ENCODE measurements around the gene DCP2. TPM values are rescaled to one million over a fixed set of nuclear protein-coding genes. Genes with fewer than 3 reads are reported as not detected.

The DCP2 gene
- total RNA-seq, 1 donor, result 27.9 TPM

DNA sequence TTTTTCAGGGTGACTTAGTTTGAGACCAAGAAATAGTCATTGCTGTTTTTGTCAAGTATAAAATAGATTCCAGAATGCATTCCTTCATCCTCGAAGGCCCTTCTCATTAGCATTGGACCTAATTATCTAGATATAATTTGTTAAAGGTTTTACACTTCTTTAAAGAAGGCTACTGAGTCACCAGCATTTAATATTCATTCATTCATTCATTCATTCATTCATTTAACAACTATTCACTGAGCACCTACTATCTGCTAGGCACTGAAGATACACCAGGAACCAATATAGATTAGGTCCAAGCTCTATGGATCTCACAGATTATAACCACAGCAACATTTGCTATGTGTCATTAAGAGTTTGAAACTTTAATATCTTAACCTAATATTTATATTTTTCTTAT, 43.5 kb upstream of the DCP2 start:
- Histone ChIP-seq H3K36me3 (ENCODE audit: insufficient read depth, low read length) (no peaks in the 10 kb centered on the region), H3K4me3 (ENCODE audit: insufficient read depth, low read length) (no peak overlapping the region), H3K27ac (ENCODE audit: low read depth, low read length) (no peak overlapping the region), H4K20me1 (ENCODE audit: insufficient read depth, low read length) (no peaks in the 10 kb centered on the region), H3K79me2 (ENCODE audit: insufficient read depth, low read length) (no peaks in the 10 kb centered on the region), H3K4me1 (ENCODE audit: insufficient read depth, low read length) (peaks cover 19% of the 10 kb centered on the region), H3K27me3 (ENCODE audit: insufficient read depth, low read length) (no peaks in the 10 kb centered on the region), H3K9me3 (ENCODE audit: low read depth, low read length) (no peaks in the 10 kb centered on the region), H2AFZ (ENCODE audit: low read length) (no peak overlapping the region), H3K4me2 (ENCODE audit: insufficient read depth, low read length) (no peak overlapping the region)
- no peak for TF ChIP-seq CTCF (IDR thresholded peaks at IDR 0.05; ENCODE audit: extremely low read depth, low read depth, low read length)
- DNase-seq (ENCODE audit: insufficient read length, low spot score, missing footprints), result no peak

GRCh38 chr5:112933651-112934365, 42.8 kb upstream of the DCP2 start:
- Histone ChIP-seq H3K79me2 (ENCODE audit: insufficient read depth, low read length) (no peaks in the 10 kb centered on the region), H3K4me3 (ENCODE audit: insufficient read depth, low read length) (no peak overlapping the region), H3K4me2 (ENCODE audit: insufficient read depth, low read length) (peak overlapping the region; percentile 2), H3K27me3 (ENCODE audit: insufficient read depth, low read length) (no peaks in the 10 kb centered on the region), H3K27ac (ENCODE audit: low read depth, low read length) (peak overlapping the region; percentile 39), H3K4me1 (ENCODE audit: insufficient read depth, low read length) (peaks cover 19% of the 10 kb centered on the region), H2AFZ (ENCODE audit: low read length) (no peak overlapping the region), H3K9me3 (ENCODE audit: low read depth, low read length) (no peaks in the 10 kb centered on the region), H4K20me1 (ENCODE audit: insufficient read depth, low read length) (no peaks in the 10 kb centered on the region), H3K36me3 (ENCODE audit: insufficient read depth, low read length) (no peaks in the 10 kb centered on the region)
- TF ChIP-seq CTCF (IDR thresholded peaks at IDR 0.05; ENCODE audit: extremely low read depth, low read depth, low read length), result no peak
- peak; percentile 74 for DNase-seq (ENCODE audit: insufficient read length, low spot score, missing footprints)

DNA sequence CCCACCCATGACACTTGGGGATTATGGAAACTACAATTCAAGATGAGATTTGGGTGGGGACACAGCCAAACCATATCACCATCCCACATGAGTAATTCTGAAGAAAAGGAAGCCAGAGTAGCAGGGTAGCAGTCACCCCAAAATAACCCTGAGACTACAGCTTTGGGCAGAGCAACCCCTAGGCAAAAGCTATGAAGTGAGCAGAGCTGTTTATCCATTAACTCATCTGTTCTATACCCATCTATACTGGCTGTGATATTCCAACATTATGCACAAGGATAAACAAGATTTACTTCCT, 42.3 kb upstream of the DCP2 start:
- peak overlapping the region; percentile 2 for H3K4me2 ChIP-seq (ENCODE audit: insufficient read depth, low read length)
- no peak for TF ChIP-seq CTCF (IDR thresholded peaks at IDR 0.05; ENCODE audit: extremely low read depth, low read depth, low read length)

GRCh38 chr5:112935675-112936074, 40.9 kb upstream of the DCP2 start:
- H3K27ac ChIP-seq (ENCODE audit: low read depth, low read length), result no peak overlapping the region
- no peak overlapping the region for H2AFZ ChIP-seq (ENCODE audit: low read length)
- H3K36me3 ChIP-seq (ENCODE audit: insufficient read depth, low read length), result no peaks in the 10 kb centered on the region
- H3K4me2 ChIP-seq (ENCODE audit: insufficient read depth, low read length), result no peak overlapping the region
- no peak for TF ChIP-seq CTCF (IDR thresholded peaks at IDR 0.05; ENCODE audit: extremely low read depth, low read depth, low read length)
- no peaks in the 10 kb centered on the region for H3K27me3 ChIP-seq (ENCODE audit: insufficient read depth, low read length)
- DNase-seq (ENCODE audit: insufficient read length, low spot score, missing footprints), result no peak
- no peaks in the 10 kb centered on the region for H3K9me3 ChIP-seq (ENCODE audit: low read depth, low read length)
- peaks cover 19% of the 10 kb centered on the region for H3K4me1 ChIP-seq (ENCODE audit: insufficient read depth, low read length)
- H4K20me1 ChIP-seq (ENCODE audit: insufficient read depth, low read length), result no peaks in the 10 kb centered on the region
- H3K79me2 ChIP-seq (ENCODE audit: insufficient read depth, low read length), result no peaks in the 10 kb centered on the region
- no peak overlapping the region for H3K4me3 ChIP-seq (ENCODE audit: insufficient read depth, low read length)

More for the DNA sequence above, 42.3 kb upstream of the DCP2 start:
- DNase-seq (ENCODE audit: insufficient read length, low spot score, missing footprints), result no peak
- Histone ChIP-seq H3K4me1 (ENCODE audit: insufficient read depth, low read length) (peaks cover 19% of the 10 kb centered on the region), H3K27ac (ENCODE audit: low read depth, low read length) (no peak overlapping the region), H3K36me3 (ENCODE audit: insufficient read depth, low read length) (no peaks in the 10 kb centered on the region), H3K27me3 (ENCODE audit: insufficient read depth, low read length) (no peaks in the 10 kb centered on the region), H3K9me3 (ENCODE audit: low read depth, low read length) (no peaks in the 10 kb centered on the region), H3K79me2 (ENCODE audit: insufficient read depth, low read length) (no peaks in the 10 kb centered on the region), H4K20me1 (ENCODE audit: insufficient read depth, low read length) (no peaks in the 10 kb centered on the region), H3K4me3 (ENCODE audit: insufficient read depth, low read length) (no peak overlapping the region), H2AFZ (ENCODE audit: low read length) (no peak overlapping the region)

Data from osteoblast (primary cell).